ENCODE results near the gene PIGB. TPM values are rescaled to one million over a fixed set of nuclear protein-coding genes. Genes with fewer than 3 reads are reported as not detected.

PIGB gene
- total RNA-seq, 2 donors from 2014 or later: 18.4 to 27.5 TPM

GRCh38 chr15:55334371-55334770 lies 15.3 kb downstream of the PIGB start:
- Mint-ChIP-seq H3K4me1 (ENCODE audit: low read depth in 2 of 2) (peaks cover 0 to 8% of the 10 kb centered on the region in 2 donors), H3K4me3 (no peak overlapping the region), H3K9me3 (no peaks in the 10 kb centered on the region), H3K27ac (no peak overlapping the region), H3K36me3 (peaks cover 17% of the 10 kb centered on the region), H3K27me3 (no peaks in the 10 kb centered on the region)
- DNase-seq (ENCODE audit: low spot score) (no peak), ATAC-seq (no peak)

- H3K4me3 Mint-ChIP-seq: no peak overlapping the region
- H3K4me1 Mint-ChIP-seq (ENCODE audit: low read depth in 2 of 2): peaks cover 0 to 8% of the 10 kb centered on the region in 2 donors
- peaks cover 17% of the 10 kb centered on the region for H3K36me3 Mint-ChIP-seq
- H3K9me3 Mint-ChIP-seq: no peaks in the 10 kb centered on the region
- ATAC-seq (peak in 1 of 2 donors; percentile 56), DNase-seq (ENCODE audit: low spot score) (no peak)
- no peaks in the 10 kb centered on the region for H3K27me3 Mint-ChIP-seq
- peak overlapping the region in 1 of 2 donors; percentile 45 for H3K27ac Mint-ChIP-seq
These were observed 16.0 kb downstream of the PIGB start for GRCh38 chr15:55334997-55335396.

DNA sequence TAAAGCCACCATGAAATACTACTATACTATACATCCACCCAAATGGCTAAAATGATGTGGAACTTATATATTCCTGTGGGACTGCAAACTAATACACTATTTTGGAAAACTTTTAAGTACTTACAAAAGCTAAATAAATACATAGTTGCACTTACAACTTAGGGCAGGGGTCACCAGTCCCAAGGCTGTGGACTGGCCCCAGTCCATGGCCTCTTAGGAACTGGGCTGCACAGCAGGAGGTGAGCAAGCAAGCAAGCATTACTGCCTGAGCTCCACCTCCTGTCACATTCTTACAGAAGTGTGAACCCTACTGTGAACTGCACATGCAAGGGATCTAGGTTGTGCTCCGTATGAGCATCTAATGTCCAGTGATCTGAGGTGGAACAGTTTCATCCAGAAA lies 18.1 kb downstream of the PIGB start:
- ATAC-seq: no peak
- Mint-ChIP-seq H3K27ac (no peak overlapping the region), H3K27me3 (no peaks in the 10 kb centered on the region), H3K36me3 (peaks cover 10% of the 10 kb centered on the region), H3K4me1 (ENCODE audit: low read depth in 2 of 2) (peaks cover 0 to 8% of the 10 kb centered on the region in 2 donors), H3K9me3 (no peaks in the 10 kb centered on the region), H3K4me3 (no peak overlapping the region)
- DNase-seq (ENCODE audit: low spot score): no peak

DNA sequence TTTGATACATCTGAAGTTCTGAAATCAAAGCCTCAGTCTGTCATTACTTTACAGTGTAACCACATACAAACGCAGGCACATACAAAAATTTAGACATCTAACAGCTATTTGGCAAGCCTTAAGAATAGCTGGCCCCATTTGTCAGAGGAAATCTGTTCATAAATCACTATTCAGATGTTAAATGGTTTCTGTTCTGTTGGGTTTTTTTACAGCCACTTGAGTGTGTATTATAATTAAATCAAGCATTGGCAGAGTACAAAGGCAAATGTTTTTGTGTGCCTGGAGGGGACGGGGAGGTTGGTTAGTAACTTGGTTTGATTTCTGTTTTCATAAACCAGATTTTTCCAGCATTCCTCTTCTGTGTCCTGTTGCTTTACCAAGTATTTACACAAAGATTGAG lies 24.1 kb downstream of the PIGB start:
- Mint-ChIP-seq H3K4me1 (ENCODE audit: low read depth in 2 of 2) (no peaks in the 10 kb centered on the region), H3K27ac (no peak overlapping the region), H3K4me3 (no peak overlapping the region), H3K9me3 (no peaks in the 10 kb centered on the region), H3K36me3 (peaks cover 11% of the 10 kb centered on the region), H3K27me3 (no peaks in the 10 kb centered on the region)
- ATAC-seq: no peak
- no peak for DNase-seq (ENCODE audit: low spot score)

GRCh38 chr15:55344206-55344605 lies 25.2 kb downstream of the PIGB start:
- H3K27ac Mint-ChIP-seq: peak overlapping the region in 1 of 2 donors; percentile 21
- H3K4me3 Mint-ChIP-seq: no peak overlapping the region
- DNase-seq (ENCODE audit: low spot score): no peak
- H3K36me3 Mint-ChIP-seq: peaks cover 11% of the 10 kb centered on the region
- no peaks in the 10 kb centered on the region for H3K27me3 Mint-ChIP-seq
- H3K4me1 Mint-ChIP-seq (ENCODE audit: low read depth in 2 of 2): no peaks in the 10 kb centered on the region
- H3K9me3 Mint-ChIP-seq: no peaks in the 10 kb centered on the region
- ATAC-seq: no peak

- Mint-ChIP-seq H3K27me3 (no peaks in the 10 kb centered on the region), H3K4me3 (no peak overlapping the region), H3K36me3 (peaks cover 11% of the 10 kb centered on the region), H3K4me1 (ENCODE audit: low read depth in 2 of 2) (no peaks in the 10 kb centered on the region), H3K27ac (peak overlapping the region in 1 of 2 donors; percentile 59), H3K9me3 (no peaks in the 10 kb centered on the region)
- DNase-seq (ENCODE audit: low spot score) (no peak), ATAC-seq (no peak)
These were observed 29.3 kb downstream of the PIGB start for GRCh38 chr15:55348281-55348778.

DNA sequence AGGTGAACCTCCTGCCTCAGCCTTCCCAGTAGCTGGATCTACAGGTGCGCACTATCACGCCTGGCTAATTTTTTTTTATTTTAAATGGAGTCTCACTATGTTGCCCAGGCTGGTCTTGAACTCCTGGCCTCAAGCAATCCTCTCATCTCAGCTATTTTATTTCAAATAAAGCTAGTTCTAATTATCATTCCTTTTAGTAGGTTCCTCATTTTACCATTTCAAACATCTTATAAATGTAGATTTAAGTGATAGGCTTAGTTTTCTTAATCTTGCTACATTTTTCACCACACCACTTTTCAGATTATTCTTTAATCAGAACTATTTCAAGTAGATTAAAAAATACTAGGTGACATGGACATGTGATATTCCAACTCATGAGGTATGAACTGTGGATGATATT lies 30.3 kb downstream of the PIGB start:
- Mint-ChIP-seq H3K27me3 (no peaks in the 10 kb centered on the region), H3K4me1 (ENCODE audit: low read depth in 2 of 2) (no peaks in the 10 kb centered on the region), H3K36me3 (peaks cover 11% of the 10 kb centered on the region), H3K27ac (no peak overlapping the region), H3K4me3 (no peak overlapping the region), H3K9me3 (no peaks in the 10 kb centered on the region)
- no peak for DNase-seq (ENCODE audit: low spot score)
- ATAC-seq: no peak

DNA sequence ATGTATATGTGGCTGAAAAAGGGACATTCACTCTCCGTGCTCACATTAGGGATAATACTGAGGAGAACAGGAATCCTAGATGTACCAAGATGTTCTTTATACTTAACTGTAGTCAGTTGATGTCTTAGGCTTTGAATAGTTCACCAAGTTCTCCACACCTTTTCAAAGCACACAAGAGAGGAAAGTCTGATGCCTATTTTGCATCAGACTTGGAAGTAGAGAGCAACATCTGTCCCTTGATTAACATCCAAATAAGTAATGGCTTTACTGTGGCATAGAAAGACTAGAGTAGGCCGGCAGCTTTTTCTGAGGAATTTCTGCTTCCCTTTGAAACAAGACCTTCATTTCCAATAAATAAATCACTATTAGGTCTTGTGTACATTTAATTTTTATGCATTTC lies 34.0 kb downstream of the PIGB start:
- Mint-ChIP-seq H3K4me1 (ENCODE audit: low read depth in 2 of 2) (no peaks in the 10 kb centered on the region), H3K27me3 (no peaks in the 10 kb centered on the region), H3K27ac (no peak overlapping the region), H3K9me3 (no peaks in the 10 kb centered on the region), H3K36me3 (peaks cover 10% of the 10 kb centered on the region), H3K4me3 (no peak overlapping the region)
- ATAC-seq (no peak), DNase-seq (ENCODE audit: low spot score) (no peak)

- Mint-ChIP-seq H3K4me3 (no peak overlapping the region), H3K9me3 (no peaks in the 10 kb centered on the region), H3K27ac (no peak overlapping the region), H3K4me1 (ENCODE audit: low read depth in 2 of 2) (no peaks in the 10 kb centered on the region), H3K27me3 (no peaks in the 10 kb centered on the region), H3K36me3 (peaks cover 19% of the 10 kb centered on the region)
- no peak for DNase-seq (ENCODE audit: low spot score)
- no peak for ATAC-seq
These were observed 38.1 kb downstream of the PIGB start for GRCh38 chr15:55356985-55357585.

DNA sequence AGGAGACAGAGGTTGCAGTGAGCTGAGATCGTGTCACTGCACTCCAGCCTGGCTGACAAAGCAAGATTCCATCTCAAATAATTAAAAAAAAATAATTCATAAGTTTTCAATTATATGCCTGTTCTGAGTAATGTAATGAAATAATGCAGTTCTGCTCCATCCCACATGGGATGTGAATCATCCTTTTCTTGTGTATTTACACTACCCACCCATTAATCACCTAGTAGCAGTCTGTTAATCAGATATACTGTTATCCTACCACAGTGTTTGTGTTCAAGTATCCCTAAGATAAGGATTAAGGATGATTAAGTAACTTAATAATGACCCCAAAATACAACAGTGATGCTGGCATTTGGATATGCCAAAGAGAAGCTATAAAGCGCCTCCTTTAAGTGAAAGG lies 38.8 kb downstream of the PIGB start:
- Mint-ChIP-seq H3K27me3 (no peaks in the 10 kb centered on the region), H3K9me3 (no peaks in the 10 kb centered on the region), H3K36me3 (peaks cover 19% of the 10 kb centered on the region), H3K27ac (no peak overlapping the region), H3K4me1 (ENCODE audit: low read depth in 2 of 2) (no peaks in the 10 kb centered on the region), H3K4me3 (no peak overlapping the region)
- ATAC-seq: no peak
- DNase-seq (ENCODE audit: low spot score): no peak

DNA sequence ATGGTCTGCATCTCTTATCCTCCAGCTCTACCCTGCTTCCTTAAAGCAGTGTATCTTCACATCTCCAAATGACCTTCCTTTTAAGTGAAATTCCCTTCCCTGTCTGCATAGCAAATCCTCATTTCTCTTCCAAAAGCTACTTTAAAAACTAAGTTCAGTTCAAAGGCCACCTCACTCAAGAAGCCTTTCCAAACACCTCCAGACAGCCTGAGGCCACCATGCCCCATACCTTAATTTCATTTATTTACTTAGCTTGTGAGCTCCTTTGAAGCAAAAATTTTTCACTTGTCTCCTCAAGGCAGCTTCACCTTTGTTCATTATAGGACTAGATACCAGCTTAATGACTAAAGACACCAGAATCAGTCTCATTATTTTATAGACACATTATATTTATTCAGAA lies 39.4 kb downstream of the PIGB start:
- Mint-ChIP-seq H3K36me3 (peaks cover 19% of the 10 kb centered on the region), H3K9me3 (no peaks in the 10 kb centered on the region), H3K4me3 (no peak overlapping the region), H3K4me1 (ENCODE audit: low read depth in 2 of 2) (no peaks in the 10 kb centered on the region), H3K27ac (no peak overlapping the region), H3K27me3 (no peaks in the 10 kb centered on the region)
- DNase-seq (ENCODE audit: low spot score) (no peak), ATAC-seq (no peak)

- Mint-ChIP-seq H3K27ac (peak overlapping the region in 1 of 2 donors; percentile 0), H3K4me3 (no peak overlapping the region), H3K9me3 (no peaks in the 10 kb centered on the region), H3K4me1 (ENCODE audit: low read depth in 2 of 2) (no peaks in the 10 kb centered on the region), H3K27me3 (no peaks in the 10 kb centered on the region), H3K36me3 (peaks cover 19% of the 10 kb centered on the region)
- DNase-seq (ENCODE audit: low spot score) (no peak), ATAC-seq (no peak)
These were observed 41.2 kb downstream of the PIGB start for GRCh38 chr15:55360256-55360655.

DNA sequence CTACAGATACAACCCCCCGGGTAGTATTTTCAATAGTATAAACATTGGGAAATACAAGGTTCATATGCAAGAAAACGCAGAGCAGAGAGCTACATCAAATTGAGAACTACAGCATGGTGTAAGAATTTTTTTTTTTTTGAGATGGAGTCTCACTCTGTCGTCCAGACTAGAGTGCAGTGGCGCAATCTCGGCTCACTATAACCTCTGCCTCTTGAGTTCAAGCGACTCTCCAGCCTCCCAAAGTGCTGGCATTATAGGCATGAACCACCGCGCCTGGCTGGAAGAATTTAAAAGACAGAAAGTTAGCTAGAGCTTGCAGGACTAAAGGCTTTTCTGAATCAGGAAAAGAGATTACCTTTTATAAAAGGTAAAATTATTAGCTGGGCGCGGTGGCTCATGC lies 42.0 kb downstream of the PIGB start:
- ATAC-seq (no peak), DNase-seq (ENCODE audit: low spot score) (no peak)
- Mint-ChIP-seq H3K9me3 (no peaks in the 10 kb centered on the region), H3K36me3 (peaks cover 19% of the 10 kb centered on the region), H3K4me1 (ENCODE audit: low read depth in 2 of 2) (no peaks in the 10 kb centered on the region), H3K27ac (peak overlapping the region in 1 of 2 donors; percentile 0), H3K4me3 (no peak overlapping the region), H3K27me3 (no peaks in the 10 kb centered on the region)

DNA sequence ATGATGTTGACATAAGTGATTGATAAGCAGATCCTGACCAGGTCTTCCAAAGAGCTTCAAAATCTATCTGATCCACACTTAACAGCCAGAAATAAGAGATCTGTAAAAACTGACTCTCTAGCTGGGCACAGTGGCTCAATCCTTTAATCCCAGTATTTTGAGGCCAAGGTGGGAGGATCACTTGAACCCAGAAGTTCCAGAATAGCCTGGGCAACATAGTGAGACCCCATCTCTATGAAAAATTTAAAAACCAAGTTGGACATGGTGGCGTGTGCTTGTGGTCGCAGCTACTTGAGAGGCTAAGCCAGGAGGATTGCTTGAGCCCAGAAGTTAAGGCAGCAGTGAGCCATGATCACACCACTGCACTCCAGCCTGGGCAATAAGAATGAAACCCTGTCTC lies 43.6 kb downstream of the PIGB start:
- H3K36me3 Mint-ChIP-seq: peaks cover 9% of the 10 kb centered on the region
- no peaks in the 10 kb centered on the region for H3K9me3 Mint-ChIP-seq
- no peaks in the 10 kb centered on the region for H3K4me1 Mint-ChIP-seq (ENCODE audit: low read depth in 2 of 2)
- H3K27me3 Mint-ChIP-seq: no peaks in the 10 kb centered on the region
- H3K27ac Mint-ChIP-seq: no peak overlapping the region
- ATAC-seq (no peak), DNase-seq (ENCODE audit: low spot score) (no peak)
- H3K4me3 Mint-ChIP-seq: no peak overlapping the region

GRCh38 chr15:55366981-55367380 lies 48.0 kb downstream of the PIGB start:
- Mint-ChIP-seq H3K27ac (no peak overlapping the region), H3K36me3 (no peaks in the 10 kb centered on the region), H3K27me3 (no peaks in the 10 kb centered on the region), H3K9me3 (no peaks in the 10 kb centered on the region), H3K4me3 (no peak overlapping the region), H3K4me1 (ENCODE audit: low read depth in 2 of 2) (no peaks in the 10 kb centered on the region)
- ATAC-seq (no peak), DNase-seq (ENCODE audit: low spot score) (no peak)

Data from natural killer cell treated with Interleukin-12 subunit alpha and Interleukin-12 subunit beta and Interleukin-15 and Interleukin-18, amount 100 ng/mL, for 72 hours (primary cell).